OCI-LY7 (cell line): ENCODE data around the gene PLD4.

ENCODE experiments used
- EZH2phosphoT487 ChIP-seq: fragments of 200-600 bp; sonication (generic); IDR thresholded peaks from 2 replicates; pipeline ENCODE4 v1.6.1; 2018; ENCODE audit warnings: low read depth, borderline replicate concordance, mild to moderate bottlenecking, mixed run types, antibody characterized with exemption, low read length, moderate library complexity, mixed read lengths
- TF ChIP-seq, protein P1 (sequence below): fragments of 200-600 bp; sonication (generic); conservative IDR thresholded peaks from 2 replicates; pipeline ENCODE4 v1.5.1; 2014; ENCODE audit warnings: mild to moderate bottlenecking, antibody characterized with exemption, low read length, moderate library complexity, mixed read lengths

DNA sequence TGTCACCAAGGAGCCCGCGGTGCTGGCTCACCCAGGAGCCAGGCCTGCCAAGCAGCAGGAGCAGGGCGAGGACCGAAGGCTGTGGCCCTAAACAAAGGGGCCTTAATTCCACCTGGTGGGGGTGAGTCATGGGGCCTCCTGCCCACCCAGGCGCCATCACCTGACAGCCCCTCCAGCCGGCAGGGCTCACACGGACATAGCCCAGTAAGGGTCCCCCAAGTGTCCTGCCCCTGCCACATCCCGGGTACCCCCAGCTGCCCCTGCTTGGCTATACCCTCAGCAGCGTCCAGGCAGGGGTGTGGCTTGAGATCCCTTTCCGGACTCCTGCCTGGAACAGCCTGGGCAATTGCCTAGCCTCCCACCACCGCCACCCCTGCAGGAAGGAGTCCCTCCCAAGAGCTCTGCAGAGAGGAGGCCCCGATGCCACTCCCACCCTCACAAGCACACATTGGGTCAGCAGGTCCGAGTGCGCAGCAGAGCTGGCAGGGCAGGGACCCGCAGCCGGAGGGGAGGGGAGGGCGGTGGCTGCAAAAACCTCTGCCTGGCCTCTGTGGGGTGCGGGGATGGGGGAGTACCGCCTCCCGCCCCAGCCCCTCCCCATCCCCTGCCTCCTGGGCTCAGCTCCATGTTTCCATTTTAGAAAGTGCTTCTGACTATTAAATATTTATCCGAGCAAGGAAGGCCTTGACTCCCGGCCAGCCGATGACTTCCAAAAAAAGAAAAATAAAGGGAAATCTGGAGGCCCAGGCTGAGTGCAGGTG is 48.9 kb downstream of the PLD4 start:
- TF ChIP-seq, protein P1, sequence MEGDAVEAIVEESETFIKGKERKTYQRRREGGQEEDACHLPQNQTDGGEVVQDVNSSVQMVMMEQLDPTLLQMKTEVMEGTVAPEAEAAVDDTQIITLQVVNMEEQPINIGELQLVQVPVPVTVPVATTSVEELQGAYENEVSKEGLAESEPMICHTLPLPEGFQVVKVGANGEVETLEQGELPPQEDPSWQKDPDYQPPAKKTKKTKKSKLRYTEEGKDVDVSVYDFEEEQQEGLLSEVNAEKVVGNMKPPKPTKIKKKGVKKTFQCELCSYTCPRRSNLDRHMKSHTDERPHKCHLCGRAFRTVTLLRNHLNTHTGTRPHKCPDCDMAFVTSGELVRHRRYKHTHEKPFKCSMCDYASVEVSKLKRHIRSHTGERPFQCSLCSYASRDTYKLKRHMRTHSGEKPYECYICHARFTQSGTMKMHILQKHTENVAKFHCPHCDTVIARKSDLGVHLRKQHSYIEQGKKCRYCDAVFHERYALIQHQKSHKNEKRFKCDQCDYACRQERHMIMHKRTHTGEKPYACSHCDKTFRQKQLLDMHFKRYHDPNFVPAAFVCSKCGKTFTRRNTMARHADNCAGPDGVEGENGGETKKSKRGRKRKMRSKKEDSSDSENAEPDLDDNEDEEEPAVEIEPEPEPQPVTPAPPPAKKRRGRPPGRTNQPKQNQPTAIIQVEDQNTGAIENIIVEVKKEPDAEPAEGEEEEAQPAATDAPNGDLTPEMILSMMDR, result no peak
- TF ChIP-seq EZH2phosphoT487, result no peak
